ENCODE data around the gene PAWR. TPM values are rescaled to one million over a fixed set of nuclear protein-coding genes. Genes with fewer than 3 reads are reported as not detected.

The PAWR gene
- polyA plus RNA-seq, 1 experiment, result 10.5 TPM

GRCh38 chr12:79706156-79706555 lies 15.4 kb upstream of the PAWR start:
- ChIA-PET CTCF (no interaction called here), POLR2A (interaction anchor here (0.6 kb wide), 1 partner anchor 48 kb away, joined by 3 read pairs; no protein-coding TSS in a partner anchor)
- no peaks in the 10 kb centered on the region for H3K27me3 ChIP-seq (ENCODE audit: control insufficient read depth, insufficient read depth, low read length)
- no peaks in the 10 kb centered on the region for H3K36me3 ChIP-seq (ENCODE audit: control insufficient read depth, insufficient read depth, low read length)
- no peak overlapping the region for H3K4me3 ChIP-seq (ENCODE audit: low read depth, low read length)
- no peak for TF ChIP-seq CTCF (IDR thresholded peaks at IDR 0.05; ENCODE audit: insufficient read depth, low read depth, low read length)
- DNase-seq (ENCODE audit: low read depth), result no peak

GRCh38 chr12:79698966-79699365 lies 8.2 kb upstream of the PAWR start:
- POLR2A ChIA-PET, result no interaction called here

GRCh38 chr12:79696416-79696815 lies 5.7 kb upstream of the PAWR start:
- no peak overlapping the region for H3K4me3 ChIP-seq (ENCODE audit: low read depth, low read length)
- no peak for DNase-seq (ENCODE audit: low read depth)
- POLR2A ChIA-PET, result no interaction called here
- no peaks in the 10 kb centered on the region for H3K27me3 ChIP-seq (ENCODE audit: control insufficient read depth, insufficient read depth, low read length)
- CTCF ChIA-PET, result no interaction called here
- no peak for TF ChIP-seq CTCF (IDR thresholded peaks at IDR 0.05; ENCODE audit: insufficient read depth, low read depth, low read length)
- no peaks in the 10 kb centered on the region for H3K36me3 ChIP-seq (ENCODE audit: control insufficient read depth, insufficient read depth, low read length)

More at GRCh38 chr12:79698966-79699365, 8.2 kb upstream of the PAWR start:
- H3K27me3 ChIP-seq (ENCODE audit: control insufficient read depth, insufficient read depth, low read length), result no peaks in the 10 kb centered on the region
- H3K4me3 ChIP-seq (ENCODE audit: low read depth, low read length), result no peak overlapping the region
- no peak for TF ChIP-seq CTCF (IDR thresholded peaks at IDR 0.05; ENCODE audit: insufficient read depth, low read depth, low read length)
- H3K36me3 ChIP-seq (ENCODE audit: control insufficient read depth, insufficient read depth, low read length), result no peaks in the 10 kb centered on the region
- no peak for DNase-seq (ENCODE audit: low read depth)
- CTCF ChIA-PET, result interaction anchor here (1.2 kb wide), 1 partner anchor 13 kb away, joined by 4 read pairs; no protein-coding TSS in a partner anchor

GRCh38 chr12:79692860-79693577 lies 2.3 kb upstream of the PAWR start:
- CTCF ChIA-PET, result interaction anchor here (0.9 to 1.2 kb wide), 3 partner anchors 44 to 146 kb away, joined by 3 read pairs; no protein-coding TSS in a partner anchor
- no peak overlapping the region for H3K4me3 ChIP-seq (ENCODE audit: low read depth, low read length)
- no peak for TF ChIP-seq CTCF (IDR thresholded peaks at IDR 0.05; ENCODE audit: insufficient read depth, low read depth, low read length)
- no peaks in the 10 kb centered on the region for H3K36me3 ChIP-seq (ENCODE audit: control insufficient read depth, insufficient read depth, low read length)
- POLR2A ChIA-PET, result no interaction called here
- no peak for DNase-seq (ENCODE audit: low read depth)
- no peaks in the 10 kb centered on the region for H3K27me3 ChIP-seq (ENCODE audit: control insufficient read depth, insufficient read depth, low read length)

- no peak for DNase-seq (ENCODE audit: low read depth)
- no peak for TF ChIP-seq CTCF (IDR thresholded peaks at IDR 0.05; ENCODE audit: insufficient read depth, low read depth, low read length)
- no peaks in the 10 kb centered on the region for H3K36me3 ChIP-seq (ENCODE audit: control insufficient read depth, insufficient read depth, low read length)
- ChIA-PET CTCF (interaction anchor here (0.5 to 1.6 kb wide), 6 partner anchors 16 to 354 kb away, joined by 3 to 5 read pairs (median 4); no protein-coding TSS in a partner anchor), POLR2A (interaction anchor here (0.6 kb wide), 1 partner anchor 21 kb away, joined by 8 read pairs; no protein-coding TSS in a partner anchor)
- peak overlapping the region; percentile 98 for H3K4me3 ChIP-seq (ENCODE audit: low read depth, low read length)
- H3K27me3 ChIP-seq (ENCODE audit: control insufficient read depth, insufficient read depth, low read length), result no peaks in the 10 kb centered on the region
Observed at GRCh38 chr12:79691511-79692248, 916 bp upstream of the PAWR start.

Data from BJ (cell line).